Stimulated activated CD8-positive, alpha-beta memory T cell treated with anti-CD3 and anti-CD28 coated beads, Interleukin-4, amount 100 ng/mL, for 48 hours (primary cell): Measurements from ENCODE around the gene SPAG9.
"Not testable (repeated sequence)": the region's sequence is repeated elsewhere in the genome, so short reads cannot be mapped to it uniquely, and the experiment has no call there.

ENCODE experiments used
- DNase-seq: peaks from one replicate; pipeline ENCODE4 v3.0.0-alpha.2; 2020

The SPAG9 gene

GRCh38 chr17:50952013-50952412 is 168.7 kb downstream of the SPAG9 start:
- no peak for DNase-seq

DNA sequence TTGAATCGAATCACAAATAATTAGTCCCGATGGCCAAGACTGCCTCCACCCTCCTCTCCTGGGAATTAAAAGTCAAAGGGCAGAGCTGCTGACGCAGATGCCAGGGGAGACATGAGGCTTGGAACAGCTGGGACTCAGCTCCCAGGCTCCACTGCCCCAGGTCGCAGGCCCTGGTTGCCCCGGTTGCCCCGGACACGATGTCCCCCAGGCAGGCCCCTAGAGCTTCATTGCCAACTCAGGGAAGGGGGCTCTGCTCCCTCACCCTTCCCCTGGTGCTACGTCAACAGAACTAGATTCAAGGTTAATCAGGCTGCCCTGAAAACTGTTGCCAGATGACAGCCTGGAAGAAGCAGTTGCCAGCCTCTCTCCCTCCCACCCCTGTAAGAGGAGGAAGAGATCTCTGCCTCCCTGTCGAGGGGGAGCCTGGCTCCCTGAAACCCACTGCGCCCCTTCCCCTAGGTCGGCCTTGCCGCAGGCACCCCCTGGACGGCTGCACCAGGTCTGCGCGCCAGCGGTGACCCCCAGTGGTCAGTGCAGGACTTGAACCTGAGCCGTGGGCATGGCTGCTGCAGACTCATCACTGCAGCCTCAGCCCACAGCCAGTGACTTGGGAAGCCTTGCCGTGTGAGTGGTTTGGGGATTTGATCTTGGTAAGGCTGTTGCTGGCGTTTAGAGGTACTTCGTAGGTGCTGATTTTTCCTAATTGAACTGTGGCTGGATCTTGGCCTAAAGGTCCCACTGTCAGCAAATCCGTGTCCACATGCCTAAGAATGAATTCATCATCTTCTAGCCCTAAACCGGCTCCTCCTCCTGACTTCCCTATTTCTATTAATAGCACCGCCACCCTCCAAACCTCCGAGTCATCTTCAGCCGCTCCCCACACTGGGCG is 170.4 kb downstream of the SPAG9 start:
- DNase-seq: peak; percentile 73

DNA sequence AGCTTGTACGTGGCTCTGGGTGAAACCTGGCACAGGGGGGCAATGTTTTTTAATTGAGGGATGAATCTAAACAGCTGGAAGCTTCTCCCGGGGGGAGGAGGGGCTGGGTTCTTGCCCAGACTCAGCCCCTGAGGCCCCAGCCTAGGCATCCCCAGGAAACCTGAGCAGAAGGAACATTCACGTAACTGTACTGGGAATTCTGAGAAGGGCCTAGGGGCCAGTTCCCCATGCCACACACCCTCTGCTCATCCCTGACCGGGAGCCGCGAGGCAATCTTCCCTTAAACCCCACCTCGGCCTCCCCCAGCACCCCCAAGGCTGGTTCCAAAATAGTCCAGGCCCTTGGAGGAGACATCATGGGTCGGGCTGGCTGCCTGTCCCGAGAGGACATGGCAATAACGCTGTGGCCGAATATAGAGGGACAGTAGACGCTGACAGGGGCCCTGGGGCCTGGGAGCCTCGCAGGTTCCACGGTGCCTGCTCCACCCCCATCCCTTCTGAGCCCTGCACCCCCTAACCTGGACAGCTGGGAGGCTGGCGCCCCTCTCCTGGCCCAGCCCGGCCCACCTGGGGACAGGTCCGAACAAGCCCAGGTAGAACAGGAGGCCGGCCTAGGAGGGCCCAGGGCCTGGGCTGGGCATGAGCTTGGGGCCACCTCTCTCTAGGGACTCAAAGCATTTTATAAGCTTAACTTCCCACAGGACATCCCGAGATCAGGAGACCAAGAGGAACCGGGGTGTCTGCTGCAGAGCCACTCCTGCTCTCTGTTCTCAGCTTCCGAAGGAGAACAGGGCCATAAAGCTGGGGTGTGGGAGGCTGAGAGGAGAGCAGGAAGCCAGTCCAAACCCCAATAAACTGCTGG is 171.3 kb downstream of the SPAG9 start:
- DNase-seq: no peak

GRCh38 chr17:50948711-50949110 is 172.0 kb downstream of the SPAG9 start:
- DNase-seq: no peak

GRCh38 chr17:50947782-50948543 is 172.7 kb downstream of the SPAG9 start:
- no peak for DNase-seq

DNA sequence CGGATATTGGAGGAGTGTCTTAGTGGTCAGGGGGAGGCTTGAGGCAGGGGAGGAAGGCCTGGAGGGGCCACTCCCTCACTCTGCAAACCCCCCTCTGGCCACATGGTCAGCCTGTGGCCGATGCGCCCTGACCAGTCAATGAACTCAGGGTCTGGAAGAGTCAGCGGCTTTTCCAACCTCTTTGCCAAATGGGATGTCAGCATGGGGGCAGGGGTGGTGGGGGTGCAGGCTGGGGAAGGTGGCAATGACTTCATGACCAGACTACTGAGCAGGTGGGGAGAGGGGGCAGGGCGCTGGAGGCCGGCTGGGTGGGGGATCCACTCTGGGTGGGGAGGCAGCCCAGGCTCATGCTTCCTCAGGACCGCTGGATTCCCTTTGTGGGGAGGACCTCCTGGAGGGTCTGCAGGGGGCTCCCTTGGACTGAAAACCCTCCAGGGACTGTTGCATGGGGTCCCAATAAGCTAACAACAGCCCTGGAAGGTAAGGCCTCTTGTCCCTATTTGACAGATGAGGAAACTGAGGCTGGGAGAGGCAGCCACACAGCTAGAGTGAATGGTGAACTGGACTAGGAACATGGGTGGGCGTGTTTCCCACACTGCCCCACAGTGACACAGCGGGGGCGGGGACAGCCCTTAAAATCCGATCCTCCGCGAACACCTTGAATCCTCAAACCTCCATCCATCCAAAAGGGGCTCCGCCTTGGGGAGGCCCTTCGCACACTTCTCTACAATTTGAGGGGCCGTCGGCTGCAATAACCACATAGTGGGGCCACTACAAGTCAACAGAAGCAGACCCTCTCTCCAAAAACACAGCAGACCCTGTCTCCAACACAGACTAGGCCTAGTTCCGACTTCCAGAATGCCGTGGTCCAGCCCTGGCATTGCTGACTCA is 173.5 kb downstream of the SPAG9 start:
- peak; percentile 23 for DNase-seq

- DNase-seq: peak; percentile 21
Measured at GRCh38 chr17:50946223-50946890, 174.3 kb downstream of the SPAG9 start.

DNA sequence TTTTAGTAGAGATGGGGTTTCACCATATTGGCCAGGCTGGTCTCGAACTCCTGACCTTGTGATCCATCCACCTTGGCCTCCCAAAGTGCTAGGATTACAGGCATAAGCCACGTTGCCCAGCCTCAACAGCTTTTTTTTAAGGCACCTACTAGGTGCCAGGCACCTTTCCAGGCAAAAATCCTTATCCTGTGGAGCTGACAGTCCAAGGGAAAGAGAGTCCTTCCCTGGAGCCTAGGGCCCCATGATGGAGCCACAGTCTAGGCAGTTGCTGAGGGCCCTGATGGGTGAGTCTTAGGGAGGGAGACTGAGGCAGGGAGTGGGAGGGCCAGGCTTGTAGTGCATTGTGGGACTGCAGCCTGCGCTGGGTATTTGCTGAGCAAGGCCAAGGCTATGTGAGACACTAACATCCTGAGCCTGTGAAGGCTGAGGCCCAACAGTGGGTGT is 174.9 kb downstream of the SPAG9 start:
- peak; percentile 20 for DNase-seq

DNA sequence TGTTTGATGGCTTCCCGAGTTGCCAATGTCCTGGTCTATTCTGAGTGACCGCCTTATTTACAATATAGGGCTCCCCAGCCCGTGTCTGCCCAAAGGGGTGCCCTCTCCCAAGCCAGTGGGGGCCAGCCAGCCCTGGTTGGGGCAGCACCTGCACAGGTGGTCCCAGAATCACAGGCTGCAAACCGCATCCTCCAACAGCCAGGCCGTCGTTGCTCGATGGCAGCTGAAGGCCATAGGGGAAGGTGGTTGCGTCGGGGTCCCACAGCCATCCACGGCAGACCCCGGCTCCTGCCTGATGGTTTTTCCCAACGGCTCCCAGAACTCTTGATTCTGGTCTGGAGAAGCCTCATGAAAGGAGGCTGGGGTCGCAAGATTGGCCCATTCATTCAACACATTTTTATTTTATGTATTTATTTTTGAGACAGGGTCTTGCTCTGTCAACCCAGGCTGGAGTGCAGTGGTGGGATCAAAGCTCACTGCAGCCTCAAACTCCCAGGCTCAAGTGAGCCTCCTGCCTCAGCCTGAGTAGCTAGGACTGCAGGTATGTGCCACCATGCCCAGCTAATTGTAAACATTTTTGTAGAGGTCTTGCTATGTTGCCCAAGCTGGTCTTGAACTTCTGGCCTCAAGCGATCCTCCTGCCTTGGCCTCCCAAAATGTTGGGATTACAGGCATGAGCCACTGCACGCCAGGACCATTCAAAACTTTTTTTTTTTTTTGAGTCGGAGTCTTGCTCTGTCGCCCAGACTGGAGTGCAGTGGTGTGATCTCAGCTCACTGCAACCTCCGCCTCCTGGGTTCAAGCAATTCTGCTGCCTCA is 175.6 kb downstream of the SPAG9 start:
- DNase-seq: no peak

GRCh38 chr17:50944054-50944901 is 176.4 kb downstream of the SPAG9 start:
- DNase-seq: peak; percentile 85

- peak; percentile 38 for DNase-seq
Measured at GRCh38 chr17:50943575-50943933, 177.1 kb downstream of the SPAG9 start.

DNA sequence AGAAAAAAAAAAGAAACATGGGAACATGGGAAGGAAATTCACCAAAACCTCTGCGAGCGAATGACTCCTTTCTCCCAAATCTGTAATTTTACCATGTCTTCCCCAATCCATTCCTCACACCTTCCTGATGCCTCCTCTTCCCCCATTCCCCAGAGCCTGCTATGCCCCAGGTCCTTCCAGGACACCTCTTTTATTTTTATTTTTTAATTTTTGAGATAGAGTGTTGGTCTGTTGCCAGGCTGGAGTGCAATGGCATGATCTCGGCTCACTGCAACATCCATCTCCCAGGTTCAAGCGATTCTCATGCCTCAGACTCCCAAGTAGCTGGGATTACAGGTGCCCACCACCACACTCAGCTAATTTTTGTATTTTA is 179.0 kb downstream of the SPAG9 start:
- not testable (repeated sequence) for DNase-seq

DNA sequence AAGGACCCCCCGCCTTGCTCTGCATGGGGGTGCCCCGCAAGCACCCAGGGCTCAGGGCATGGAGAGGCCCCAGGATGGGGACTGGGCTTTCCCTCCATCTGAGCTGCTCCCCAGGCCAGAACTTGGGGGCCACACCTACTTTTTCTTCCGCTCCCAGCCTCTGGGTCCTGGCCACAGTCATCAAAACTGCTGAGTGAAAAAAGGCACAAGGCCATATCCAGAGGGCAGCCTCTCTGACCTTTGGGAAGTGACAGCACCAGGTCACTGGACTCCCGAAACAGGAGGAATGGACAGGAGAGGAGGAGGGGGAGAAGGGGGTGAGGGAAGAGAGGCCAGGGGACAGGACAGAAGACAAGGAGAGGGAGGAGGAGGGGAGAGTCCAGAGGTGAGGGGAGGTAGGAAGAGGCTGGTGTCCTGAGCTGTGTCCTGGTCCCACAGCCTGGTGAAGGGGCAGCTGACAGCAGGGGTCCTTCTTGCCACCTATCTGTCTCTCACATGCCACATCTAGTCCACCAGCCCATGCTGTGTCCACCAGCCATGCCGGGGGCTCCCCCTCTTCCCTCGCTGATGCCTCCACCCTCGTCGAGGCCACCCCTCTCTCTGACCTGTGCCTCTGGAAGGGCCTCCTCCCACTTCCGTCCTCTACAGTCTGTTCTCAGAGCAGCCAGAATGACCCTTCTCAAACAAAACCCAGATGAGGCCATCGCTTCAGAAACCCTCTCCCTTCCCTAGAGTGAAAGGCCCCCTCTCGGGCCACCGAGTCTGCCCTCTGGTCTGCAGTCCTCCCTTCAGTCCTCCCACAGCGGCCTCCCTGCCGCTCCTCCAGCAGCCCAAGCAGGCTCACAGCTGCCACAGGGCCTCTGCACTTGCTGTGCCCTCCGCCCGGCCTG is 180.6 kb downstream of the SPAG9 start:
- no peak for DNase-seq

DNA sequence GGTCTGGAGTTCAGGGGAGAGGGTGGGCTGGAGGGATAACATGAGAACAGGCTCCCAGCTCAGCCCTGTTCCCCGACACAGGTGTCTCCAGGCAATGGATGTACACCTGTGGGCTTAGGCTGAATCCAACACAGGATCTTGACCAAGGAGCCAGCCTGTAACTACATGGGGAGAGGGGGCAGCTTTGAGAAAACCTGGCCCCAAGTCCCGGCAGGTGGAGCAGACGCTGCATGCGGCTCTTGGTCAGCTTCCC is 181.2 kb downstream of the SPAG9 start:
- no peak for DNase-seq

GRCh38 chr17:50938821-50939541 is 181.7 kb downstream of the SPAG9 start:
- no peak for DNase-seq

DNA sequence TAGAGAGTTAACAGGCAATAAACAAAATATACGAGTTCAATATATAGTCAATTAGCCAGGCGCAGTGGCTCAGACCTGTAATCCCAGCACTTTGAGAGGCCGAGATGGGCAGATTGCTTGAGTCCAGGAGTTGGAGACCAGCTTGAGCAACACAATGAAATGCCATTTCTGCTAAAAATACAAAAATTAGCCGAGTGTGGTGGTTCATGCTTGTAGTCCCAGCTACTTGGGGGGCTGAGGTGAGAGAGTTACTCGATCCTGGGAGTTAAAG is 184.7 kb downstream of the SPAG9 start:
- DNase-seq: no peak

DNA sequence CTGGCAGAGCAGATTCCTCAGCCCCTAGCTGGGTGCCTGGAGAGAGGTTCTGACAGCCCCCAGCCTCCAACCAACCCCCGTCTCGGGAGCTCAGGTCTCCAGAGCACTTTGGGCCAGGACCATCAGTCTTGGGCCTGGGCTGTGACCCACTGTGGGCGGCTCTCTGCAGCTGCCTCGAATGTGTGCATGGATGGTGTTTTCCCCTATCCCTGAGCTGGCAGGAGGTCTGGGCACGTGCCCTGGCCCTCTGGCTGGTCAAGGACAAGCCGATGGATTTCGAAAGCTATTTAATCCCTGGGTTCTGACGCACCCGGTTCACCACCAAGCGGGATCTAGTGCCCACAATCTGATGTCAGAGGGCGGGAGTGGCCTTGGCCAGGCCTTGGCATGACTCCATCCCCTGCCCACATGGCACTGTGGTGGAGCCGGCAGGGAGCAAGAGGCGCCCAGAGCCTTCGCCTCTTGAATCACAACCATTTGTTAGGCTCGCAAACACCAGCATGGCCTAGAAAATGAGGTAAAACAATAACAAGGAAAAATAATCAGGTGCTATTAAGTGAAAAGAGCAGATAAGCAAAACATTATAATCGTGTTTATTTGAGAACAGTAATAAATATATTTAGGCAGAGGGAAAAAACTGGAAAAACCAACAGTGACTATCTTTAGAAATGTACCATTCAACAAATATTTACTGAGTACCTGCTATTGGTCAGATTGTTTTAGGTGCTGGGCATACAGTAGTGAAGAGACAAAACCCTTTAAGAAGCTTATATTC is 185.3 kb downstream of the SPAG9 start:
- DNase-seq: no peak
